ENCODE results near the gene CACNA1D.

Gene CACNA1D

GRCh38 chr3:53721187-53722119 is 227.0 kb downstream of the CACNA1D start:
- no peak for DNase-seq

GRCh38 chr3:53724566-53724965 is 230.2 kb downstream of the CACNA1D start:
- no peak for DNase-seq

GRCh38 chr3:53725387-53725995 is 231.1 kb downstream of the CACNA1D start:
- peak; percentile 55 for DNase-seq

- no peak for DNase-seq
Observed at GRCh38 chr3:53726643-53727042, 232.2 kb downstream of the CACNA1D start.

- no peak for DNase-seq
Observed at GRCh38 chr3:53728606-53729005, 234.2 kb downstream of the CACNA1D start.

GRCh38 chr3:53729159-53729558 is 234.7 kb downstream of the CACNA1D start:
- no peak for DNase-seq

- DNase-seq, result no peak
Observed at GRCh38 chr3:53729618-53730017, 235.2 kb downstream of the CACNA1D start.

- no peak for DNase-seq
Observed at GRCh38 chr3:53730576-53730975, 236.2 kb downstream of the CACNA1D start.

GRCh38 chr3:53731934-53732624 is 237.7 kb downstream of the CACNA1D start:
- no peak for DNase-seq

GRCh38 chr3:53733446-53733845 is 239.0 kb downstream of the CACNA1D start:
- DNase-seq, result no peak

GRCh38 chr3:53739966-53740365 is 245.6 kb downstream of the CACNA1D start:
- no peak for DNase-seq

GRCh38 chr3:53740956-53741355 is 246.5 kb downstream of the CACNA1D start:
- DNase-seq, result no peak

GRCh38 chr3:53744351-53744750 is 249.9 kb downstream of the CACNA1D start:
- DNase-seq, result no peak

GRCh38 chr3:53747559-53747958 is 253.1 kb downstream of the CACNA1D start:
- no peak for DNase-seq

GRCh38 chr3:53748512-53749271 is 254.3 kb downstream of the CACNA1D start:
- no peak for DNase-seq

- DNase-seq, result no peak
Observed at GRCh38 chr3:53749448-53749847, 255.0 kb downstream of the CACNA1D start.

- DNase-seq, result no peak
Observed at GRCh38 chr3:53750253-53751210, 256.1 kb downstream of the CACNA1D start.

- peak; percentile 25 for DNase-seq
Observed at GRCh38 chr3:53753518-53754183, 259.2 kb downstream of the CACNA1D start.

- DNase-seq, result no peak
Observed at GRCh38 chr3:53754325-53754724, 259.9 kb downstream of the CACNA1D start.

- no peak for DNase-seq
Observed at GRCh38 chr3:53758846-53759245, 264.4 kb downstream of the CACNA1D start.

- DNase-seq, result no peak
Observed at GRCh38 chr3:53763353-53763752, 268.9 kb downstream of the CACNA1D start.

All from hematopoietic multipotent progenitor cell treated with erythropoietin and hydrocortisone succinate and interleukin-3 and kit ligand, for 6 days (in vitro differentiated cells).